Stimulated activated CD8-positive, alpha-beta memory T cell treated with anti-CD3 and anti-CD28 coated beads, Interleukin-15, amount 100 ng/mL, for 24 hours (primary cell): Measurements from ENCODE around the gene TSACC.

ENCODE experiments used
- DNase-seq: peaks from one replicate; pipeline ENCODE4 v3.0.0-alpha.2; 2020; ENCODE audit warnings: low read depth

The TSACC gene

GRCh38 chr1:156376146-156376545 lies 37.8 kb downstream of the TSACC start:
- no peak for DNase-seq

GRCh38 chr1:156376958-156377919 lies 38.9 kb downstream of the TSACC start:
- DNase-seq = no peak

GRCh38 chr1:156378557-156378956 lies 40.2 kb downstream of the TSACC start:
- DNase-seq = no peak

- DNase-seq = no peak
Observed at GRCh38 chr1:156379420-156380165, 41.3 kb downstream of the TSACC start.

GRCh38 chr1:156382561-156382960 lies 44.2 kb downstream of the TSACC start:
- DNase-seq = no peak

- peak; percentile 21 for DNase-seq
Observed at GRCh38 chr1:156383023-156383422, 44.7 kb downstream of the TSACC start.

- DNase-seq = no peak
Observed at GRCh38 chr1:156384007-156384406, 45.7 kb downstream of the TSACC start.

GRCh38 chr1:156384658-156385057 lies 46.3 kb downstream of the TSACC start:
- no peak for DNase-seq

- DNase-seq = peak; percentile 62
Observed at GRCh38 chr1:156385534-156386031, 47.3 kb downstream of the TSACC start.

- no peak for DNase-seq
Observed at GRCh38 chr1:156386134-156386901, 48.0 kb downstream of the TSACC start.

GRCh38 chr1:156386949-156387869 lies 48.9 kb downstream of the TSACC start:
- DNase-seq = no peak

GRCh38 chr1:156387870-156388173 lies 49.5 kb downstream of the TSACC start:
- DNase-seq = no peak

- DNase-seq = no peak
Observed at GRCh38 chr1:156388174-156389137, 50.1 kb downstream of the TSACC start.

- DNase-seq = no peak
Observed at GRCh38 chr1:156389311-156389710, 51.0 kb downstream of the TSACC start.

GRCh38 chr1:156390469-156391365 lies 52.4 kb downstream of the TSACC start:
- DNase-seq = no peak

- no peak for DNase-seq
Observed at GRCh38 chr1:156391366-156391677, 53.0 kb downstream of the TSACC start.

GRCh38 chr1:156391701-156392100 lies 53.4 kb downstream of the TSACC start:
- no peak for DNase-seq

GRCh38 chr1:156392452-156392853 lies 54.1 kb downstream of the TSACC start:
- DNase-seq = no peak

- no peak for DNase-seq
Observed at GRCh38 chr1:156393095-156393494, 54.8 kb downstream of the TSACC start.
